ENCODE measurements around the gene GBA2.

DNA sequence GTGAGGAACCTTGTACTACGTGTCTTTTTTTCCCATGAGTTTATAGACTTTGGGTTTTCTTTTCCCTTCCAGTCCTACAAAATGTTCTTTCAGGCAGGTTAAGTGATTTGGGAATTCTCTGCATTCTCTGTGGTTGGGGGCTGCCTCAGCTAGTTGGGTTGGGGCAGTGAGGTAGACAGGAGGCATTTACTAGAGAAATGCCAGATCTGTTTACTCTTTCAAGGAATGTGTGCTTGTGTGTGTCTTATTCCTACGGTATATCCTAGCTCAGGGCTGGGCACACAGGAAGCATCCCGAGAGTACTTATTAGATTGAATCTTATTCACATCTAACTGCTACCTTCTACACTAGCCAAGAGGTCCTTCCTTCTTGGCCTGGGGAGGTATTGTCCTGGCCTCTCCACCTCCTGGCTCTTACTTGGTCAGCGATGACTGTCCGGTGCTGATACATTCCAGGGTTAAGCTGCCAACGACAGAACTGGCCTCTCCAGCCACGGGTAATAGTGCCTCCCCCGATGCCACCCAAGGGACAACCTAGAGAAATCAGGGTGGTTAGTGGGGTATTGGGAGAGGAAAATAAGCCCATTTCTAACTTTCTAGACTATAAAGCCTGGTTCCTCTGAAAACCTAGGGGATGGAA is 5.0 kb downstream of the GBA2 start:
- no peak for TF ChIP-seq EZH2 (IDR thresholded peaks at IDR 0.05; ENCODE audit: low read length)
- TF ChIP-seq, protein P1, sequence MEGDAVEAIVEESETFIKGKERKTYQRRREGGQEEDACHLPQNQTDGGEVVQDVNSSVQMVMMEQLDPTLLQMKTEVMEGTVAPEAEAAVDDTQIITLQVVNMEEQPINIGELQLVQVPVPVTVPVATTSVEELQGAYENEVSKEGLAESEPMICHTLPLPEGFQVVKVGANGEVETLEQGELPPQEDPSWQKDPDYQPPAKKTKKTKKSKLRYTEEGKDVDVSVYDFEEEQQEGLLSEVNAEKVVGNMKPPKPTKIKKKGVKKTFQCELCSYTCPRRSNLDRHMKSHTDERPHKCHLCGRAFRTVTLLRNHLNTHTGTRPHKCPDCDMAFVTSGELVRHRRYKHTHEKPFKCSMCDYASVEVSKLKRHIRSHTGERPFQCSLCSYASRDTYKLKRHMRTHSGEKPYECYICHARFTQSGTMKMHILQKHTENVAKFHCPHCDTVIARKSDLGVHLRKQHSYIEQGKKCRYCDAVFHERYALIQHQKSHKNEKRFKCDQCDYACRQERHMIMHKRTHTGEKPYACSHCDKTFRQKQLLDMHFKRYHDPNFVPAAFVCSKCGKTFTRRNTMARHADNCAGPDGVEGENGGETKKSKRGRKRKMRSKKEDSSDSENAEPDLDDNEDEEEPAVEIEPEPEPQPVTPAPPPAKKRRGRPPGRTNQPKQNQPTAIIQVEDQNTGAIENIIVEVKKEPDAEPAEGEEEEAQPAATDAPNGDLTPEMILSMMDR (optimal IDR thresholded peaks at IDR 0.05 in 1 of 3, IDR thresholded peaks at IDR 0.05 in 1 of 3, conservative IDR thresholded peaks at IDR 0.05 in 1 of 3; ENCODE audit: extremely low read depth in 1 of 3, insufficient read depth in 2 of 3, low read length in 3 of 3) = no peak
